GM19324 (cell line): ENCODE results near the gene DTNB.

Experiments used
- ATAC-seq: cut with Tn5 transposase; IDR thresholded peaks from one replicate; pipeline ENCODE4 v1.9.1; 2021; ENCODE audit warnings: mild to moderate bottlenecking, moderate library complexity; ENCODE audit not compliant: unreplicated experiment, low FRiP score

DTNB gene

GRCh38 chr2:25358249-25358815, 315.0 kb downstream of the DTNB start:
- ATAC-seq, result no peak

GRCh38 chr2:25356088-25356487, 317.3 kb downstream of the DTNB start:
- ATAC-seq, result no peak

- ATAC-seq, result no peak
Measured at GRCh38 chr2:25355270-25355669, 318.1 kb downstream of the DTNB start.

GRCh38 chr2:25354116-25354515, 319.3 kb downstream of the DTNB start:
- no peak for ATAC-seq

- no peak for ATAC-seq
Measured at GRCh38 chr2:25349397-25349796, 324.0 kb downstream of the DTNB start.

- no peak for ATAC-seq
Measured at GRCh38 chr2:25347846-25348245, 325.5 kb downstream of the DTNB start.

GRCh38 chr2:25347205-25347815, 326.1 kb downstream of the DTNB start:
- ATAC-seq, result no peak

- ATAC-seq, result no peak
Measured at GRCh38 chr2:25343187-25343825, 330.1 kb downstream of the DTNB start.

GRCh38 chr2:25342372-25343186, 330.8 kb downstream of the DTNB start:
- peak; percentile 68 for ATAC-seq

GRCh38 chr2:25341753-25342371, 331.5 kb downstream of the DTNB start, which contains the start of gene DNMT3A:
Gene DNMT3A, minus strand, starts transcription at chr2:25341925. Its CDS starts 27,941 bp downstream, at chr2:25313984.
- ATAC-seq, result peak; percentile 45

GRCh38 chr2:25341011-25341727, 332.2 kb downstream of the DTNB start:
- peak; percentile 22 for ATAC-seq

GRCh38 chr2:25340181-25340921, 333.0 kb downstream of the DTNB start:
- ATAC-seq, result peak; percentile 2

GRCh38 chr2:25339791-25340180, 333.6 kb downstream of the DTNB start:
- no peak for ATAC-seq

GRCh38 chr2:25339211-25339674, 334.1 kb downstream of the DTNB start:
- ATAC-seq, result no peak

GRCh38 chr2:25338401-25338800, 335.0 kb downstream of the DTNB start:
- ATAC-seq, result no peak

- ATAC-seq, result no peak
Measured at GRCh38 chr2:25337891-25338290, 335.5 kb downstream of the DTNB start.

GRCh38 chr2:25337276-25337675, 336.1 kb downstream of the DTNB start:
- no peak for ATAC-seq

GRCh38 chr2:25336383-25336841, 337.0 kb downstream of the DTNB start:
- ATAC-seq, result no peak

GRCh38 chr2:25335971-25336370, 337.4 kb downstream of the DTNB start:
- ATAC-seq, result no peak
